ENCODE measurements around the gene MT1X.

MT1X gene

DNA sequence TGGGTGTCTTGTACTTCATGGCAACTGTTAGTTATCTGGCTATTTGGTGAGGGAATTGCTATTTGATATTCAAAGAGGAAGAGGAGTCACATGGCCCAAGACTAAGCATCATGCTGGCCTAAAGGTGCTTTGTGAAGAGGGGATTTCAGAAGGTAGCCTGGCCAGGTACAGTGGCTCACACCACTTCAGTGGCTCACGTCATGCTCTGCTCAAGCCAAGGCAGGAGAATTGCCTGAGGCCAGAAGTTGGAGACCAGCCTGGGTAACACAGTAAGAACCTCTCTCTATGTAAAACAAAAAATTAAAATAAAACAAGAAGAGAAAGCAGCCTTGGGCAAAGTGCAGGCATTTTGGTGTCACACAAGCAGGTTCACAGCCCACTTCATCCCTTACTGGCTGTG, 37.0 kb upstream of the MT1X start:
- no peaks in the 10 kb centered on the region for H3K9me3 ChIP-seq (replicated peaks; ENCODE audit: insufficient read depth, low read length)
- H3K79me2 ChIP-seq (ENCODE audit: low read length) = no peaks in the 10 kb centered on the region
- H3K27me3 ChIP-seq (replicated peaks; ENCODE audit: insufficient read depth, low read length) = peaks cover 38% of the 10 kb centered on the region
- H3K36me3 ChIP-seq (replicated peaks; ENCODE audit: insufficient read depth, low read length) = no peaks in the 10 kb centered on the region
- no peak overlapping the region for H3K4me3 ChIP-seq (ENCODE audit: low read length)
- H3K9ac ChIP-seq (ENCODE audit: low read length) = no peak overlapping the region
- no peaks in the 10 kb centered on the region for H4K20me1 ChIP-seq (ENCODE audit: insufficient read depth, low read length)
- no peak overlapping the region for H3K27ac ChIP-seq (ENCODE audit: low read length)
- no peak overlapping the region for H3K4me2 ChIP-seq (ENCODE audit: low read depth, low read length)
- no peaks in the 10 kb centered on the region for H3F3A ChIP-seq (ENCODE audit: insufficient read depth, low read length)
- no peak for TF ChIP-seq EZH2phosphoT487 (IDR thresholded peaks at IDR 0.05; ENCODE audit: low read length)
- TF ChIP-seq EZH2 (optimal IDR thresholded peaks at IDR 0.05; ENCODE audit: low read depth, low read length) = no peak
- TF ChIP-seq, protein P1, sequence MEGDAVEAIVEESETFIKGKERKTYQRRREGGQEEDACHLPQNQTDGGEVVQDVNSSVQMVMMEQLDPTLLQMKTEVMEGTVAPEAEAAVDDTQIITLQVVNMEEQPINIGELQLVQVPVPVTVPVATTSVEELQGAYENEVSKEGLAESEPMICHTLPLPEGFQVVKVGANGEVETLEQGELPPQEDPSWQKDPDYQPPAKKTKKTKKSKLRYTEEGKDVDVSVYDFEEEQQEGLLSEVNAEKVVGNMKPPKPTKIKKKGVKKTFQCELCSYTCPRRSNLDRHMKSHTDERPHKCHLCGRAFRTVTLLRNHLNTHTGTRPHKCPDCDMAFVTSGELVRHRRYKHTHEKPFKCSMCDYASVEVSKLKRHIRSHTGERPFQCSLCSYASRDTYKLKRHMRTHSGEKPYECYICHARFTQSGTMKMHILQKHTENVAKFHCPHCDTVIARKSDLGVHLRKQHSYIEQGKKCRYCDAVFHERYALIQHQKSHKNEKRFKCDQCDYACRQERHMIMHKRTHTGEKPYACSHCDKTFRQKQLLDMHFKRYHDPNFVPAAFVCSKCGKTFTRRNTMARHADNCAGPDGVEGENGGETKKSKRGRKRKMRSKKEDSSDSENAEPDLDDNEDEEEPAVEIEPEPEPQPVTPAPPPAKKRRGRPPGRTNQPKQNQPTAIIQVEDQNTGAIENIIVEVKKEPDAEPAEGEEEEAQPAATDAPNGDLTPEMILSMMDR (IDR thresholded peaks at IDR 0.05; ENCODE audit: low read length) = no peak
- H2AFZ ChIP-seq (ENCODE audit: low read length) = no peak overlapping the region
- H3K4me1 ChIP-seq (ENCODE audit: low read length) = no peaks in the 10 kb centered on the region
- DNase-seq = no peak
- no peaks in the 10 kb centered on the region for H3K9me2 ChIP-seq (replicated peaks; ENCODE audit: insufficient read depth, low read length)

DNA sequence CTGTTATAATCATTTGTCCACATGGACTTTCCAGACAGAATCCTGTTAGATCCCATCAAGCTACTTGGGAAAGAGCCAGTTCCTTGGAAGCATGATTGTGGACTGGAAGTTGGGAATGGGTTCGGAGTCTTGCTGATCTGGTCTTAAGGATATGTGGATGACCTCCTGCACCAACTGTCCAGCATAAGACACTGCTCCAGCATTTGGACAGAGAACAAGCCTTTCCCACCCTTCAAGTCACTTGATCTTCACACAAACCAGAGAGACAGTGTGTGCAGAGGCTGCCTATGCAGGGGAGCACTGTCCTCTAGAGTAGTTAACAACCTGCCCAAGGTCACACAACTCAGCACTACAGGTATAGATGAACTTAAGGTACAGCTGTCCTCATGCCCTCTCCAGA, 36.4 kb upstream of the MT1X start:
- no peaks in the 10 kb centered on the region for H4K20me1 ChIP-seq (ENCODE audit: insufficient read depth, low read length)
- no peaks in the 10 kb centered on the region for H3F3A ChIP-seq (ENCODE audit: insufficient read depth, low read length)
- H3K4me1 ChIP-seq (ENCODE audit: low read length) = no peaks in the 10 kb centered on the region
- no peak overlapping the region for H3K9ac ChIP-seq (ENCODE audit: low read length)
- no peaks in the 10 kb centered on the region for H3K79me2 ChIP-seq (ENCODE audit: low read length)
- H2AFZ ChIP-seq (ENCODE audit: low read length) = no peak overlapping the region
- no peaks in the 10 kb centered on the region for H3K36me3 ChIP-seq (replicated peaks; ENCODE audit: insufficient read depth, low read length)
- no peaks in the 10 kb centered on the region for H3K9me3 ChIP-seq (replicated peaks; ENCODE audit: insufficient read depth, low read length)
- TF ChIP-seq, protein P1 (IDR thresholded peaks at IDR 0.05; ENCODE audit: low read length) = no peak
- TF ChIP-seq EZH2phosphoT487 (IDR thresholded peaks at IDR 0.05; ENCODE audit: low read length) (no peak), EZH2 (optimal IDR thresholded peaks at IDR 0.05; ENCODE audit: low read depth, low read length) (no peak)
- H3K27ac ChIP-seq (ENCODE audit: low read length) = no peak overlapping the region
- peaks cover 35% of the 10 kb centered on the region for H3K27me3 ChIP-seq (replicated peaks; ENCODE audit: insufficient read depth, low read length)
- H3K4me3 ChIP-seq (ENCODE audit: low read length) = no peak overlapping the region
- no peaks in the 10 kb centered on the region for H3K9me2 ChIP-seq (replicated peaks; ENCODE audit: insufficient read depth, low read length)
- no peak overlapping the region for H3K4me2 ChIP-seq (ENCODE audit: low read depth, low read length)
- no peak for DNase-seq

DNA sequence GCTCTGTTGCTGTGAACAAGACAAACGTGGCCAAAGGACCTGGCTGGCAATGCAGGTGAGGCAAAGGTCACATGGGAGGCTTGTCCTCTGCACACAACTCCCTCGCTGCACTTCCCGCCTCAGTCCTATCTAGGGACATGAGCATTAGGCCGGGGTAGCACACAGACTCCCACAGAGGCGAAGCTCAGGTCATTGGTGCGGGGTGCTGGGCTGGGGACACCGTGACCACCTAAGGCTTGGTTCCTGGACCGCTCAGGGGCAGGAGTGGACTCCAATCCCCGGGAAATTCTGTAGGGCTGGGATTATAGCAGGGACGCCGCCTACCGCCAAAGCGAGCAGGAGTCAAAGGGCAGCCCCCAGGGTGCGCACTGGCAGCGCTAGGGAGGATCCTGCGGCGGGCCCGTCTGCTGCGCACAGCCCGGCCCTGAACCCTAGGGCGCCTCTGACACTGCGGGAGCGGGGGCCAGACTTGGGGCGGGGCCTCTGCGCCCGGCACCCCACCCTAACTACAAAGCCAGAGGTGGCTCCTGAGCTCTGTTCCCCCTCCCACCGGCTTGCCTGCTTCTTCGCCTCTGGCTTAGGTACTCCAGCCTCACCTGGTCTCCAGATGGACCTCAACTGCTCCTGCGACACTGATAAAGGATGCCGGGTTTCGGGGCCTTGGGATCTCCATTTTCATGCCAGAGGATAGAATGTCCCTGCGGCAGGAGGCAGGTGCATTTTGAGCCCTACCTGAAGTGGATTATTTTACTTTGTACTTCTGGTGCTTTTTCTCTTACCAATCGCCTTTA, 34.4 kb upstream of the MT1X start:
- Histone ChIP-seq H3K27ac (ENCODE audit: low read length) (no peak overlapping the region), H3K4me3 (ENCODE audit: low read length) (no peak overlapping the region), H3K9me3 (replicated peaks; ENCODE audit: insufficient read depth, low read length) (no peaks in the 10 kb centered on the region), H3K79me2 (ENCODE audit: low read length) (no peaks in the 10 kb centered on the region), H3K36me3 (replicated peaks; ENCODE audit: insufficient read depth, low read length) (no peaks in the 10 kb centered on the region), H4K20me1 (ENCODE audit: insufficient read depth, low read length) (no peaks in the 10 kb centered on the region), H3K9ac (ENCODE audit: low read length) (no peak overlapping the region), H3F3A (ENCODE audit: insufficient read depth, low read length) (no peaks in the 10 kb centered on the region), H3K4me2 (ENCODE audit: low read depth, low read length) (no peak overlapping the region), H3K9me2 (replicated peaks; ENCODE audit: insufficient read depth, low read length) (no peaks in the 10 kb centered on the region), H3K4me1 (ENCODE audit: low read length) (no peaks in the 10 kb centered on the region), H2AFZ (ENCODE audit: low read length) (no peak overlapping the region), H3K27me3 (replicated peaks; ENCODE audit: insufficient read depth, low read length) (peaks cover 53% of the 10 kb centered on the region)
- no peak for DNase-seq
- TF ChIP-seq, protein P1 (IDR thresholded peaks at IDR 0.05; ENCODE audit: low read length) = no peak
- TF ChIP-seq EZH2phosphoT487 (IDR thresholded peaks at IDR 0.05; ENCODE audit: low read length) = no peak

All from MM.1S (cell line).